ENCODE measurements around the gene IRX6.

GRCh38 chr16:55275167-55275566 is 48.8 kb upstream of the IRX6 start:
- no peak for TF ChIP-seq U2AF2 (IDR thresholded peaks at IDR 0.05; ENCODE audit: low read depth, low read length)
- TF ChIP-seq CREB1 (IDR thresholded peaks at IDR 0.05): no peak
- no peak for TF ChIP-seq CREB1 (CRISPR knock-in tag; IDR thresholded peaks at IDR 0.05)
- no peak for TF ChIP-seq RFX5 (IDR thresholded peaks at IDR 0.05; ENCODE audit: low read depth, low read length)
- no peak for TF ChIP-seq ZNF282 (IDR thresholded peaks at IDR 0.05; ENCODE audit: partially characterized antibody)
- no peak for TF ChIP-seq CCDC6 (CRISPR knock-in tag; IDR thresholded peaks at IDR 0.05)
- no peak for TF ChIP-seq CBFB (CRISPR knock-in tag; IDR thresholded peaks at IDR 0.05)
- TF ChIP-seq ARID2 (CRISPR knock-in tag; IDR thresholded peaks at IDR 0.05; ENCODE audit: borderline replicate concordance): no peak
- TF ChIP-seq FOXP1 (IDR thresholded peaks at IDR 0.05): no peak
- no peak for TF ChIP-seq FOXP1 (CRISPR knock-in tag; IDR thresholded peaks at IDR 0.05)
- TF ChIP-seq PRDM15 (CRISPR knock-in tag; IDR thresholded peaks at IDR 0.05): no peak
- no peak for TF ChIP-seq TSC22D2 (CRISPR knock-in tag; IDR thresholded peaks at IDR 0.05; ENCODE audit: borderline replicate concordance)

All from HepG2 (cell line).